GM20000 (cell line): Measurements from ENCODE around the gene MDFI.

Source experiments
- DNase-seq: peaks from one replicate; pipeline ENCODE4 v3.0.0; 2012; ENCODE audit warnings: low spot score
- CTCF ChIP-seq: IDR thresholded peaks from 2 replicates; pipeline ENCODE4 v1.5.1; 2012; ENCODE audit warnings: mild to moderate bottlenecking, control low read depth; ENCODE audit errors: extremely low read depth, missing control alignments

Gene MDFI

GRCh38 chr6:41674231-41675000 lies 36.1 kb downstream of the MDFI start:
- no peak for TF ChIP-seq CTCF
- DNase-seq, result no peak

- DNase-seq, result no peak
- no peak for TF ChIP-seq CTCF
These were observed 37.0 kb downstream of the MDFI start for GRCh38 chr6:41675176-41675775.

GRCh38 chr6:41675992-41676391 lies 37.7 kb downstream of the MDFI start:
- no peak for TF ChIP-seq CTCF
- no peak for DNase-seq

- TF ChIP-seq CTCF, result no peak
- DNase-seq, result no peak
These were observed 38.2 kb downstream of the MDFI start for GRCh38 chr6:41676431-41676830.

- no peak for TF ChIP-seq CTCF
- DNase-seq, result no peak
These were observed 39.1 kb downstream of the MDFI start for GRCh38 chr6:41677124-41677921.

GRCh38 chr6:41678511-41679084 lies 40.3 kb downstream of the MDFI start:
- no peak for DNase-seq
- TF ChIP-seq CTCF, result no peak

GRCh38 chr6:41679696-41680095 lies 41.4 kb downstream of the MDFI start:
- no peak for DNase-seq
- no peak for TF ChIP-seq CTCF
